Neural cell (in vitro differentiated cells): ENCODE measurements around the gene TSNAXIP1. TPM values are rescaled to one million over a fixed set of nuclear protein-coding genes. Genes with fewer than 3 reads are reported as not detected.

Experiments used
- H2AFZ ChIP-seq: fragments of 200-600, 300-800 bp; sonication (generic), shearing (Covaris generic); 2 replicates; pipeline ENCODE4 v1.6.0; 2014; ENCODE audit warnings: low read depth, mild to moderate bottlenecking, antibody characterized with exemption, low read length, moderate library complexity
- H3F3A ChIP-seq: fragments of 200-600 bp; shearing (Covaris generic); 2 replicates; pipeline ENCODE4 v1.6.1; 2016; ENCODE audit warnings: mild to moderate bottlenecking, moderate library complexity, mixed read lengths, antibody characterized with exemption, low read length; ENCODE audit not compliant: insufficient read depth, poor library complexity, severe bottlenecking
- H3K27ac ChIP-seq: fragments of 200-600, 300-800 bp; sonication (generic), shearing (Covaris generic); 2 replicates; pipeline ENCODE4 v1.5.1; 2014; ENCODE audit warnings: mild to moderate bottlenecking, low read length, moderate library complexity
- H3K27me3 ChIP-seq: fragments of 300-800, 200-600 bp; sonication (generic), shearing (Covaris generic); 2 replicates; pipeline ENCODE4 v1.6.0; 2014; ENCODE audit warnings: mild to moderate bottlenecking, low read depth, low read length, moderate library complexity; ENCODE audit not compliant: insufficient read depth
- H3K36me3 ChIP-seq: fragments of 300-800, 200-600 bp; sonication (generic), shearing (Covaris generic); 2 replicates; pipeline ENCODE4 v1.5.1; 2014; ENCODE audit warnings: mild to moderate bottlenecking, antibody characterized with exemption, low read length, moderate library complexity; ENCODE audit not compliant: insufficient read depth
- H3K4me2 ChIP-seq: fragments of 300-800, 200-600 bp; sonication (generic), shearing (Covaris generic); 2 replicates; pipeline ENCODE4 v1.6.0; 2014; ENCODE audit warnings: mild to moderate bottlenecking, low read length
- H3K4me3 ChIP-seq: fragments of 300-800, 200-600 bp; sonication (generic), shearing (Covaris generic); 2 replicates; pipeline ENCODE4 v1.5.1; 2014; ENCODE audit warnings: mild to moderate bottlenecking, low read length, moderate library complexity
- H3K79me2 ChIP-seq: fragments of 200-600 bp; shearing (Covaris generic); replicated peaks from 2 replicates; pipeline ENCODE4 v1.6.0; 2014; ENCODE audit warnings: mild to moderate bottlenecking, low read length, moderate library complexity; ENCODE audit not compliant: insufficient read depth
- H3K9ac ChIP-seq: fragments of 300-800, 200-600 bp; sonication (generic), shearing (Covaris generic); 2 replicates; pipeline ENCODE4 v1.6.1; 2016; ENCODE audit warnings: mild to moderate bottlenecking, low read length, mixed read lengths
- H3K9me2 ChIP-seq: fragments of 200-600 bp; shearing (Covaris generic); 2 replicates; pipeline ENCODE4 v1.6.1; 2016; ENCODE audit warnings: mild to moderate bottlenecking, low read length, mixed read lengths; ENCODE audit not compliant: insufficient read depth
- H3K9me3 ChIP-seq: fragments of 200-600, 300-800 bp; sonication (generic), shearing (Covaris generic); 2 replicates; pipeline ENCODE4 v1.6.1; 2016; ENCODE audit warnings: mild to moderate bottlenecking, mixed run types, low read length, moderate library complexity, mixed read lengths
- H4K20me1 ChIP-seq: fragments of 200-600 bp; shearing (Covaris generic); 2 replicates; pipeline ENCODE4 v1.6.1; 2016; ENCODE audit warnings: mild to moderate bottlenecking, mixed run types; ENCODE audit not compliant: insufficient read depth
- CTCF ChIP-seq: fragments of 450-650 bp; IDR thresholded peaks from 2 replicates; pipeline ENCODE4 v1.5.1; 2014; ENCODE audit warnings: antibody characterized with exemption, mild to moderate bottlenecking, moderate library complexity; ENCODE audit not compliant: poor library complexity, severe bottlenecking
- EP300 ChIP-seq: fragments of 450-650 bp; conservative IDR thresholded peaks from 2 replicates; pipeline ENCODE4 v1.6.1; 2014; ENCODE audit warnings: antibody characterized with exemption, mild to moderate bottlenecking, moderate library complexity; ENCODE audit not compliant: poor library complexity, severe bottlenecking
- EZH2 ChIP-seq: fragments of 200-600, 300-800 bp; shearing (Covaris generic), sonication (generic); IDR thresholded peaks from 2 replicates; pipeline ENCODE4 v1.6.1; 2014; ENCODE audit warnings: antibody characterized with exemption, low read length, borderline replicate concordance, mild to moderate bottlenecking; ENCODE audit not compliant: insufficient read depth, poor library complexity, severe bottlenecking
- MXI1 ChIP-seq: fragments of 450-650 bp; conservative IDR thresholded peaks from 2 replicates; pipeline ENCODE4 v1.6.1; 2014; ENCODE audit warnings: antibody characterized with exemption, mild to moderate bottlenecking; ENCODE audit not compliant: poor library complexity, severe bottlenecking
- POLR2AphosphoS5 ChIP-seq: IDR thresholded peaks from 2 replicates; pipeline ENCODE4 v1.6.1; 2012
- RAD21 ChIP-seq: fragments of 450-650 bp; conservative IDR thresholded peaks from 2 replicates; pipeline ENCODE4 v1.6.1; 2014; ENCODE audit warnings: antibody characterized with exemption, mild to moderate bottlenecking, moderate library complexity
- REST ChIP-seq: IDR thresholded peaks from 2 replicates; pipeline ENCODE4 v1.6.1; 2012; ENCODE audit warnings: borderline replicate concordance
- SMC3 ChIP-seq: fragments of 450-650 bp; conservative IDR thresholded peaks from 2 replicates; pipeline ENCODE4 v1.6.1; 2014; ENCODE audit warnings: antibody characterized with exemption, mild to moderate bottlenecking, moderate library complexity; ENCODE audit not compliant: poor library complexity
- TAF1 ChIP-seq: IDR thresholded peaks from 2 replicates; pipeline ENCODE4 v1.6.1; 2012; ENCODE audit warnings: low read depth
- polyA plus RNA-seq: library from polyadenylated mRNA; depleted of rRNA; stranded (reverse); fragments of >200 nt; gene quantifications from 2 replicates; pipeline ENCODE4 v1.2.3, GENCODE V29; 2014

TSNAXIP1 gene
- polyA plus RNA-seq, 1 donor from 2014 or later = 31.0 TPM

- no peaks in the 10 kb centered on the region for H4K20me1 ChIP-seq
- H3K27me3 ChIP-seq = no peaks in the 10 kb centered on the region
- no peaks in the 10 kb centered on the region for H3K9me2 ChIP-seq
- no peaks in the 10 kb centered on the region for H3K36me3 ChIP-seq
- no peaks in the 10 kb centered on the region for H3F3A ChIP-seq
- H3K27ac ChIP-seq = no peak overlapping the region
- peaks cover 13% of the 10 kb centered on the region for H3K79me2 ChIP-seq
- H3K9me3 ChIP-seq = no peaks in the 10 kb centered on the region
- H3K9ac ChIP-seq = no peak overlapping the region
- H2AFZ ChIP-seq = no peak overlapping the region
- H3K4me3 ChIP-seq = no peak overlapping the region
- no peak for TF ChIP-seq EZH2
- no peak for TF ChIP-seq EP300
- TF ChIP-seq REST = no peak
- TF ChIP-seq POLR2AphosphoS5 = no peak
- TF ChIP-seq MXI1 = peak; percentile 34
- no peak for TF ChIP-seq SMC3
- TF ChIP-seq TAF1 = no peak
- TF ChIP-seq RAD21 = peak; percentile 24
- TF ChIP-seq CTCF = peak; percentile 38
- no peak overlapping the region for H3K4me2 ChIP-seq
Observed at GRCh38 chr16:67865318-67865717, 58.6 kb downstream of the TSNAXIP1 start.

GRCh38 chr16:67868290-67868689 is 61.6 kb downstream of the TSNAXIP1 start:
- Histone ChIP-seq H3K9ac (no peak overlapping the region), H3F3A (no peaks in the 10 kb centered on the region), H2AFZ (no peak overlapping the region), H3K9me2 (no peaks in the 10 kb centered on the region), H3K27ac (no peak overlapping the region), H3K79me2 (peaks cover 3% of the 10 kb centered on the region), H3K9me3 (no peaks in the 10 kb centered on the region), H3K4me2 (no peak overlapping the region), H3K4me3 (no peak overlapping the region), H4K20me1 (no peaks in the 10 kb centered on the region), H3K27me3 (no peaks in the 10 kb centered on the region), H3K36me3 (no peaks in the 10 kb centered on the region)
- no peak for TF ChIP-seq EP300
- TF ChIP-seq TAF1 = no peak
- no peak for TF ChIP-seq MXI1
- TF ChIP-seq EZH2 = no peak
- TF ChIP-seq REST = no peak
- TF ChIP-seq RAD21 = no peak
- TF ChIP-seq POLR2AphosphoS5 = no peak
- no peak for TF ChIP-seq CTCF
- no peak for TF ChIP-seq SMC3
